GM23338 (cell line): ENCODE measurements around the gene STEAP2. TPM values are rescaled to one million over a fixed set of nuclear protein-coding genes. Genes with fewer than 3 reads are reported as not detected.

ENCODE experiments used
- ATAC-seq: fragments of 200-7000 bp; cut with Tn5 transposase; 3 replicates; pipeline ENCODE4 v1.9.1; 2020
- DNase-seq: peaks from one replicate; pipeline ENCODE4 v3.0.0-alpha.2; 2015; ENCODE audit warnings: low spot score
- H2AFZ ChIP-seq: fragments of 200-600 bp; sonication (generic); 2 replicates; pipeline ENCODE4 v1.8.0; 2016; ENCODE audit warnings: antibody characterized with exemption, mild to moderate bottlenecking, moderate library complexity
- H3F3A ChIP-seq: fragments of 200-600 bp; sonication (generic); replicated peaks from 2 replicates; pipeline ENCODE4 v1.8.0; 2017; ENCODE audit warnings: antibody characterized with exemption, mixed run types, low read depth
- H3K27ac ChIP-seq: fragments of 200-600 bp; sonication (generic); 2 replicates; pipeline ENCODE4 v1.6.1; 2016; ENCODE audit warnings: low read depth
- H3K27me3 ChIP-seq: fragments of 200-600 bp; sonication (generic); 2 replicates; pipeline ENCODE4 v1.8.0; 2016; ENCODE audit warnings: mild to moderate bottlenecking, mixed run types, moderate library complexity; ENCODE audit not compliant: insufficient read depth
- H3K36me3 ChIP-seq: fragments of 200-600 bp; sonication (generic); 2 replicates; pipeline ENCODE4 v1.8.0; 2016; ENCODE audit warnings: mild to moderate bottlenecking; ENCODE audit not compliant: insufficient read depth
- H3K4me1 ChIP-seq: fragments of 200-600 bp; sonication (generic); 2 replicates; pipeline ENCODE4 v1.8.0; 2016; ENCODE audit warnings: mild to moderate bottlenecking, moderate library complexity; ENCODE audit not compliant: insufficient read depth
- H3K4me2 ChIP-seq: fragments of 200-600 bp; sonication (generic); 2 replicates; pipeline ENCODE4 v1.7.1; 2017; ENCODE audit warnings: mixed run types
- H3K4me3 ChIP-seq: fragments of 200-600 bp; sonication (generic); 2 replicates; pipeline ENCODE4 v1.6.1; 2016; ENCODE audit warnings: mixed run types
- H3K79me2 ChIP-seq: fragments of 200-600 bp; sonication (generic); replicated peaks from 2 replicates; pipeline ENCODE4 v1.8.0; 2017; ENCODE audit warnings: mild to moderate bottlenecking; ENCODE audit not compliant: insufficient read depth
- H3K9me2 ChIP-seq: fragments of 200-600 bp; sonication (generic); 2 replicates; pipeline ENCODE4 v1.8.0; 2017; ENCODE audit not compliant: insufficient read depth
- H4K20me1 ChIP-seq: fragments of 200-600 bp; sonication (generic); replicated peaks from 2 replicates; pipeline ENCODE4 v1.8.0; 2017; ENCODE audit warnings: mild to moderate bottlenecking; ENCODE audit not compliant: insufficient read depth
- H3K27ac Mint-ChIP-seq: 2 replicates; pipeline ENCODE4 v1.8.0; 2020; ENCODE audit warnings: inconsistent platforms, mild to moderate bottlenecking, moderate library complexity, mixed read lengths
- H3K27me3 Mint-ChIP-seq: 3 replicates; pipeline ENCODE4 v1.8.0; 2022; ENCODE audit warnings: low read depth, mild to moderate bottlenecking, moderate library complexity, mixed read lengths, inconsistent platforms; ENCODE audit not compliant: insufficient read depth, poor library complexity
- H3K36me3 Mint-ChIP-seq: 3 replicates; pipeline ENCODE4 v1.8.0; 2021; ENCODE audit warnings: low read depth, mild to moderate bottlenecking, inconsistent platforms, moderate library complexity, mixed read lengths
- H3K4me1 Mint-ChIP-seq: 3 replicates; pipeline ENCODE4 v1.8.0; 2020; ENCODE audit warnings: mild to moderate bottlenecking, inconsistent platforms, mixed read lengths
- H3K4me3 Mint-ChIP-seq: 3 replicates; pipeline ENCODE4 v1.8.0; 2021; ENCODE audit warnings: moderate library complexity, mild to moderate bottlenecking, inconsistent platforms, mixed read lengths
- H3K9me3 Mint-ChIP-seq: 3 replicates; pipeline ENCODE4 v1.8.0; 2020; ENCODE audit warnings: moderate library complexity, mild to moderate bottlenecking, inconsistent platforms, mixed read lengths
- EZH2phosphoT487 ChIP-seq: fragments of 200-600 bp; sonication (generic); IDR thresholded peaks from one replicate; pipeline ENCODE4 v1.8.1; 2018; ENCODE audit warnings: antibody characterized with exemption; ENCODE audit not compliant: unreplicated experiment
- JUNB ChIP-seq: IDR thresholded peaks from one replicate; pipeline ENCODE4 v1.6.1; 2016; ENCODE audit warnings: antibody characterized with exemption; ENCODE audit not compliant: unreplicated experiment
- NANOG ChIP-seq: IDR thresholded peaks from 2 replicates; pipeline ENCODE4 v1.6.1; 2016; ENCODE audit warnings: antibody characterized with exemption, borderline replicate concordance
- POLR2AphosphoS5 ChIP-seq: IDR thresholded peaks from 2 replicates; pipeline ENCODE4 v1.6.1; 2016; ENCODE audit warnings: antibody characterized with exemption, low read depth
- STAT1 ChIP-seq: IDR thresholded peaks from one replicate; pipeline ENCODE4 v1.6.1; 2016; ENCODE audit warnings: antibody characterized with exemption; ENCODE audit not compliant: unreplicated experiment
- ZNF114 ChIP-seq: fragments of 250-450 bp; sonication (Bioruptor Pico); IDR thresholded peaks from 2 replicates; pipeline ENCODE4 v1.5.0; 2020; ENCODE audit warnings: mild to moderate bottlenecking, moderate library complexity
- polyA plus RNA-seq: library from polyadenylated mRNA; unstranded; fragments of >200 nt; fragmentation: Nextera tagmentation; extraction: Ambion mirVana; gene quantifications from 2 replicates; pipeline ENCODE4 v1.2.1, GENCODE V29; 2016
- total RNA-seq: library from RNA; depleted of rRNA; stranded (reverse); fragments of >200 nt; shearing (Covaris generic); gene quantifications from 2 replicates; pipeline ENCODE4 v1.2.3, GENCODE V29; 2014
- TF ChIP-seq, protein P1 (sequence below): fragments of 250-450 bp; sonication (Bioruptor Pico); IDR thresholded peaks from 2 replicates; pipeline ENCODE4 v1.5.0; 2020; ENCODE audit warnings: mild to moderate bottlenecking, moderate library complexity
- TF ChIP-seq, protein P2 (sequence below), 2 experiments: fragments of 200-600 bp in 1 of 2; sonication (generic) in 1 of 2; conservative IDR thresholded peaks; 2 replicates each; pipeline versions ENCODE4 v1.5.1 to v1.6.1; 2016 to 2017; ENCODE audit warnings: antibody characterized with exemption in 2 of 2, low read depth in 2 of 2, mild to moderate bottlenecking in 2 of 2, moderate library complexity in 1 of 2
- TF ChIP-seq, protein P3 (sequence below): IDR thresholded peaks from one replicate; pipeline ENCODE4 v1.6.1; 2018; ENCODE audit warnings: antibody characterized with exemption; ENCODE audit not compliant: unreplicated experiment
- TF ChIP-seq, protein P4 (sequence below): IDR thresholded peaks from 2 replicates; pipeline ENCODE4 v1.6.1; 2016; ENCODE audit warnings: antibody characterized with exemption

The STEAP2 gene
- total and polyA plus RNA-seq, 2 experiments from 2014 or later, result 13.1 to 22.0 TPM

DNA sequence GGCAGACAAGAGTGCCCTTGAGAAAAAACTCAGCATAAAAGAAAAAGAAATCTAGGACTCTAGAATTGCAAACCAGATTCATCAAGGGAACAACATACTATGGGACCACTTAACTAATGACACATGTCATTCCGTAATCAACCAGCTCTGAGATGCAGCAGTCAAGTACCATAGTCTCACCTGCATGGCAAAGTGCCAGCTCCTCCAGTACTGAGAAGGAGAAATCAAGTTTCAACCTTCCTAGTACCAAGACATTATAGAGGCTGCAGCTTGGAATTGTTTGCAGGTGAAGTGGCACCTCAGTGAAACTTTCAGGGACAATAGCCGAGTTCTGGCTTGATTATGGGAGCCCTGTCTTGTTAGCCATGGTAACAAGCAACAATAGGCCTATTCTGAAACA lies 45.8 kb upstream of the STEAP2 start (continued):
- TF ChIP-seq, protein P1, sequence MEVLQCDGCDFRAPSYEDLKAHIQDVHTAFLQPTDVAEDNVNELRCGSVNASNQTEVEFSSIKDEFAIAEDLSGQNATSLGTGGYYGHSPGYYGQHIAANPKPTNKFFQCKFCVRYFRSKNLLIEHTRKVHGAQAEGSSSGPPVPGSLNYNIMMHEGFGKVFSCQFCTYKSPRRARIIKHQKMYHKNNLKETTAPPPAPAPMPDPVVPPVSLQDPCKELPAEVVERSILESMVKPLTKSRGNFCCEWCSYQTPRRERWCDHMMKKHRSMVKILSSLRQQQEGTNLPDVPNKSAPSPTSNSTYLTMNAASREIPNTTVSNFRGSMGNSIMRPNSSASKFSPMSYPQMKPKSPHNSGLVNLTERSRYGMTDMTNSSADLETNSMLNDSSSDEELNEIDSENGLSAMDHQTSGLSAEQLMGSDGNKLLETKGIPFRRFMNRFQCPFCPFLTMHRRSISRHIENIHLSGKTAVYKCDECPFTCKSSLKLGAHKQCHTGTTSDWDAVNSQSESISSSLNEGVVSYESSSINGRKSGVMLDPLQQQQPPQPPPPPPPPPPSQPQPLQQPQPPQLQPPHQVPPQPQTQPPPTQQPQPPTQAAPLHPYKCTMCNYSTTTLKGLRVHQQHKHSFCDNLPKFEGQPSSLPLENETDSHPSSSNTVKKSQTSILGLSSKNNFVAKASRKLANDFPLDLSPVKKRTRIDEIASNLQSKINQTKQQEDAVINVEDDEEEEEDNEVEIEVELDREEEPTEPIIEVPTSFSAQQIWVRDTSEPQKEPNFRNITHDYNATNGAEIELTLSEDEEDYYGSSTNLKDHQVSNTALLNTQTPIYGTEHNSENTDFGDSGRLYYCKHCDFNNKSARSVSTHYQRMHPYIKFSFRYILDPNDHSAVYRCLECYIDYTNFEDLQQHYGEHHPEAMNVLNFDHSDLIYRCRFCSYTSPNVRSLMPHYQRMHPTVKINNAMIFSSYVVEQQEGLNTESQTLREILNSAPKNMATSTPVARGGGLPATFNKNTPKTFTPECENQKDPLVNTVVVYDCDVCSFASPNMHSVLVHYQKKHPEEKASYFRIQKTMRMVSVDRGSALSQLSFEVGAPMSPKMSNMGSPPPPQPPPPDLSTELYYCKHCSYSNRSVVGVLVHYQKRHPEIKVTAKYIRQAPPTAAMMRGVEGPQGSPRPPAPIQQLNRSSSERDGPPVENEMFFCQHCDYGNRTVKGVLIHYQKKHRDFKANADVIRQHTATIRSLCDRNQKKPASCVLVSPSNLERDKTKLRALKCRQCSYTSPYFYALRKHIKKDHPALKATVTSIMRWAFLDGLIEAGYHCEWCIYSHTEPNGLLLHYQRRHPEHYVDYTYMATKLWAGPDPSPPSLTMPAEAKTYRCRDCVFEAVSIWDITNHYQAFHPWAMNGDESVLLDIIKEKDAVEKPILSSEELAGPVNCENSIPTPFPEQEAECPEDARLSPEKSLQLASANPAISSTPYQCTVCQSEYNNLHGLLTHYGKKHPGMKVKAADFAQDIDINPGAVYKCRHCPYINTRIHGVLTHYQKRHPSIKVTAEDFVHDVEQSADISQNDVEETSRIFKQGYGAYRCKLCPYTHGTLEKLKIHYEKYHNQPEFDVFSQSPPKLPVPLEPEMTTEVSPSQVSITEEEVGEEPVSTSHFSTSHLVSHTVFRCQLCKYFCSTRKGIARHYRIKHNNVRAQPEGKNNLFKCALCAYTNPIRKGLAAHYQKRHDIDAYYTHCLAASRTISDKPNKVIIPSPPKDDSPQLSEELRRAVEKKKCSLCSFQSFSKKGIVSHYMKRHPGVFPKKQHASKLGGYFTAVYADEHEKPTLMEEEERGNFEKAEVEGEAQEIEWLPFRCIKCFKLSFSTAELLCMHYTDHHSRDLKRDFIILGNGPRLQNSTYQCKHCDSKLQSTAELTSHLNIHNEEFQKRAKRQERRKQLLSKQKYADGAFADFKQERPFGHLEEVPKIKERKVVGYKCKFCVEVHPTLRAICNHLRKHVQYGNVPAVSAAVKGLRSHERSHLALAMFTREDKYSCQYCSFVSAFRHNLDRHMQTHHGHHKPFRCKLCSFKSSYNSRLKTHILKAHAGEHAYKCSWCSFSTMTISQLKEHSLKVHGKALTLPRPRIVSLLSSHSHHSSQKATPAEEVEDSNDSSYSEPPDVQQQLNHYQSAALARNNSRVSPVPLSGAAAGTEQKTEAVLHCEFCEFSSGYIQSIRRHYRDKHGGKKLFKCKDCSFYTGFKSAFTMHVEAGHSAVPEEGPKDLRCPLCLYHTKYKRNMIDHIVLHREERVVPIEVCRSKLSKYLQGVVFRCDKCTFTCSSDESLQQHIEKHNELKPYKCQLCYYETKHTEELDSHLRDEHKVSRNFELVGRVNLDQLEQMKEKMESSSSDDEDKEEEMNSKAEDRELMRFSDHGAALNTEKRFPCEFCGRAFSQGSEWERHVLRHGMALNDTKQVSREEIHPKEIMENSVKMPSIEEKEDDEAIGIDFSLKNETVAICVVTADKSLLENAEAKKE (CRISPR knock-in tag), result no peak
- TF ChIP-seq, protein P2, sequence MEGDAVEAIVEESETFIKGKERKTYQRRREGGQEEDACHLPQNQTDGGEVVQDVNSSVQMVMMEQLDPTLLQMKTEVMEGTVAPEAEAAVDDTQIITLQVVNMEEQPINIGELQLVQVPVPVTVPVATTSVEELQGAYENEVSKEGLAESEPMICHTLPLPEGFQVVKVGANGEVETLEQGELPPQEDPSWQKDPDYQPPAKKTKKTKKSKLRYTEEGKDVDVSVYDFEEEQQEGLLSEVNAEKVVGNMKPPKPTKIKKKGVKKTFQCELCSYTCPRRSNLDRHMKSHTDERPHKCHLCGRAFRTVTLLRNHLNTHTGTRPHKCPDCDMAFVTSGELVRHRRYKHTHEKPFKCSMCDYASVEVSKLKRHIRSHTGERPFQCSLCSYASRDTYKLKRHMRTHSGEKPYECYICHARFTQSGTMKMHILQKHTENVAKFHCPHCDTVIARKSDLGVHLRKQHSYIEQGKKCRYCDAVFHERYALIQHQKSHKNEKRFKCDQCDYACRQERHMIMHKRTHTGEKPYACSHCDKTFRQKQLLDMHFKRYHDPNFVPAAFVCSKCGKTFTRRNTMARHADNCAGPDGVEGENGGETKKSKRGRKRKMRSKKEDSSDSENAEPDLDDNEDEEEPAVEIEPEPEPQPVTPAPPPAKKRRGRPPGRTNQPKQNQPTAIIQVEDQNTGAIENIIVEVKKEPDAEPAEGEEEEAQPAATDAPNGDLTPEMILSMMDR (conservative IDR thresholded peaks at IDR 0.05; ENCODE audit: low read depth in 2 of 2), result no peak
- TF ChIP-seq POLR2AphosphoS5, result no peak

DNA sequence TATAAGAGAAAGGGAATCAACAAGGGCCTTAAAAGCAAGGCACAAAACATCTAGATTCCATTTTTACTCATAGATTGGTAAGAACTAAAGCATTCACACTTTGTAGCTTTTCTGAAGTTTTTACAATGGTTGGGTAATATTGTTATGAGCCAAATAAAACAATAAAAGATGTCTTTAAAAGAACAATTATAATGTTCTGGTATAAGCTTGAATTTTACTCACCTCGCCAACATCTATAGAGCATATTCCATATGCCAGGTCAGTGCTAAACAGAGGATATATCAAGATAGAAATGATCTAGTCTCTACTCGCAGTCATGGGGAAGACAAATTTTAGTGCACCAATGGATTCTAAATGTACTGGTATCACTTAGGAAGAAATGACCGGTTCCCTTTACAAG lies 45.4 kb upstream of the STEAP2 start:
- H3K4me1 ChIP-seq, result no peaks in the 10 kb centered on the region
- H3K27me3 ChIP-seq, result no peaks in the 10 kb centered on the region
- no peak overlapping the region for H3K27ac Mint-ChIP-seq
- 0 out of 3 replicates have a peak, but pooled peaks cover 3% of the 10 kb centered on the region for H3K36me3 Mint-ChIP-seq
- H4K20me1 ChIP-seq, result no peaks in the 10 kb centered on the region
- H3K27me3 Mint-ChIP-seq, result no peaks in the 10 kb centered on the region
- no peak overlapping the region for H2AFZ ChIP-seq
- ATAC-seq (no peak), DNase-seq (no peak)
- no peaks in the 10 kb centered on the region for H3K79me2 ChIP-seq
- no peak overlapping the region for H3K4me2 ChIP-seq
- H3K9me2 ChIP-seq, result no peaks in the 10 kb centered on the region
- peaks cover 5% of the 10 kb centered on the region; the same call in 1 of the 3 replicates for H3K9me3 Mint-ChIP-seq
- H3K4me3 ChIP-seq, result no peak overlapping the region
- peaks cover 5% of the 10 kb centered on the region; the same call in 1 of the 2 replicates for H3K36me3 ChIP-seq
- no peaks in the 10 kb centered on the region for H3K4me1 Mint-ChIP-seq
- no peak overlapping the region for H3K4me3 Mint-ChIP-seq
- no peaks in the 10 kb centered on the region for H3F3A ChIP-seq
- H3K27ac ChIP-seq, result no peak overlapping the region
- TF ChIP-seq EZH2phosphoT487 (no peak), JUNB (no peak), NANOG (no peak), POLR2AphosphoS5 (no peak), ZNF114 (CRISPR knock-in tag) (no peak), STAT1 (no peak)
- TF ChIP-seq, protein P3, sequence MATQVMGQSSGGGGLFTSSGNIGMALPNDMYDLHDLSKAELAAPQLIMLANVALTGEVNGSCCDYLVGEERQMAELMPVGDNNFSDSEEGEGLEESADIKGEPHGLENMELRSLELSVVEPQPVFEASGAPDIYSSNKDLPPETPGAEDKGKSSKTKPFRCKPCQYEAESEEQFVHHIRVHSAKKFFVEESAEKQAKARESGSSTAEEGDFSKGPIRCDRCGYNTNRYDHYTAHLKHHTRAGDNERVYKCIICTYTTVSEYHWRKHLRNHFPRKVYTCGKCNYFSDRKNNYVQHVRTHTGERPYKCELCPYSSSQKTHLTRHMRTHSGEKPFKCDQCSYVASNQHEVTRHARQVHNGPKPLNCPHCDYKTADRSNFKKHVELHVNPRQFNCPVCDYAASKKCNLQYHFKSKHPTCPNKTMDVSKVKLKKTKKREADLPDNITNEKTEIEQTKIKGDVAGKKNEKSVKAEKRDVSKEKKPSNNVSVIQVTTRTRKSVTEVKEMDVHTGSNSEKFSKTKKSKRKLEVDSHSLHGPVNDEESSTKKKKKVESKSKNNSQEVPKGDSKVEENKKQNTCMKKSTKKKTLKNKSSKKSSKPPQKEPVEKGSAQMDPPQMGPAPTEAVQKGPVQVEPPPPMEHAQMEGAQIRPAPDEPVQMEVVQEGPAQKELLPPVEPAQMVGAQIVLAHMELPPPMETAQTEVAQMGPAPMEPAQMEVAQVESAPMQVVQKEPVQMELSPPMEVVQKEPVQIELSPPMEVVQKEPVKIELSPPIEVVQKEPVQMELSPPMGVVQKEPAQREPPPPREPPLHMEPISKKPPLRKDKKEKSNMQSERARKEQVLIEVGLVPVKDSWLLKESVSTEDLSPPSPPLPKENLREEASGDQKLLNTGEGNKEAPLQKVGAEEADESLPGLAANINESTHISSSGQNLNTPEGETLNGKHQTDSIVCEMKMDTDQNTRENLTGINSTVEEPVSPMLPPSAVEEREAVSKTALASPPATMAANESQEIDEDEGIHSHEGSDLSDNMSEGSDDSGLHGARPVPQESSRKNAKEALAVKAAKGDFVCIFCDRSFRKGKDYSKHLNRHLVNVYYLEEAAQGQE, result no peak
- TF ChIP-seq, protein P4, sequence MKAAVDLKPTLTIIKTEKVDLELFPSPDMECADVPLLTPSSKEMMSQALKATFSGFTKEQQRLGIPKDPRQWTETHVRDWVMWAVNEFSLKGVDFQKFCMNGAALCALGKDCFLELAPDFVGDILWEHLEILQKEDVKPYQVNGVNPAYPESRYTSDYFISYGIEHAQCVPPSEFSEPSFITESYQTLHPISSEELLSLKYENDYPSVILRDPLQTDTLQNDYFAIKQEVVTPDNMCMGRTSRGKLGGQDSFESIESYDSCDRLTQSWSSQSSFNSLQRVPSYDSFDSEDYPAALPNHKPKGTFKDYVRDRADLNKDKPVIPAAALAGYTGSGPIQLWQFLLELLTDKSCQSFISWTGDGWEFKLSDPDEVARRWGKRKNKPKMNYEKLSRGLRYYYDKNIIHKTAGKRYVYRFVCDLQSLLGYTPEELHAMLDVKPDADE, result no peak
- TF ChIP-seq, protein P2 (conservative IDR thresholded peaks at IDR 0.05; ENCODE audit: low read depth in 2 of 2), result no peak
